Muscle of leg (tissue), 11 donors: ENCODE measurements around the gene RAPGEF1. TPM values are rescaled to one million over a fixed set of nuclear protein-coding genes. Genes with fewer than 3 reads are reported as not detected.

Source experiments
- DNase-seq: peaks from one replicate; pipeline ENCODE4 v3.0.0; 2013
- H3K27ac ChIP-seq: one replicate; pipeline ENCODE4 v1.5.1; 2013; ENCODE audit warnings: mild to moderate bottlenecking, low read length, control low read depth
- H3K27me3 ChIP-seq: one replicate; pipeline ENCODE4 v1.6.1; 2013; ENCODE audit warnings: low read length; ENCODE audit not compliant: control insufficient read depth, insufficient read depth
- H3K36me3 ChIP-seq: one replicate; pipeline ENCODE4 v1.6.1; 2013; ENCODE audit warnings: low read length; ENCODE audit not compliant: control insufficient read depth, insufficient read depth
- H3K4me1 ChIP-seq: one replicate; pipeline ENCODE4 v1.6.1; 2013; ENCODE audit warnings: low read length; ENCODE audit not compliant: control insufficient read depth, insufficient read depth
- H3K4me3 ChIP-seq: one replicate; pipeline ENCODE4 v1.5.1; 2013; ENCODE audit warnings: low read length, control low read depth
- H3K9me3 ChIP-seq: replicated peaks from 2 replicates; pipeline ENCODE4 v1.6.1; 2013; ENCODE audit warnings: low read depth, low read length; ENCODE audit not compliant: control insufficient read depth
- WGBS: methylation state at CpG from one replicate; pipeline ENCODE4 v1.1.5; 2013; ENCODE audit warnings: missing lambda C conversion rate; ENCODE audit not compliant: insufficient coverage; 5-methylcytosine and 5-hydroxymethylcytosine counted together
- polyA plus RNA-seq, 8 donors: library from polyadenylated mRNA; unstranded; fragments of 120-200 nt; gene quantifications; one replicate each; pipeline versions ENCODE4 v1.2.1 to v1.2.3, GENCODE V29; 2013; ENCODE audit warnings: inconsistent platforms in 1 of 8, low replicate concordance in 1 of 8; ENCODE audit not compliant: insufficient read length in 8 of 8, insufficient read depth in 1 of 8
- total RNA-seq: library from RNA; stranded (reverse); fragments of 120-200 nt; gene quantifications from one replicate; pipeline ENCODE4 v1.2.4, GENCODE V29; 2013

Gene RAPGEF1
- total and polyA plus RNA-seq, 9 donors = 30.2 to 95.2 (median 79.6) TPM

- Histone ChIP-seq H3K27me3 (no peaks in the 10 kb centered on the region), H3K4me1 (peaks cover 71% of the 10 kb centered on the region), H3K36me3 (peaks cover 5% of the 10 kb centered on the region), H3K9me3 (no peaks in the 10 kb centered on the region), H3K4me3 (no peak overlapping the region), H3K27ac (peak overlapping the region; percentile 70)
- DNase-seq = no peak
- 64% methylated on average over 5 of the region's 5 CpGs for WGBS
Observed at GRCh38 chr9:131731644-131732043, 8.2 kb downstream of the RAPGEF1 start.

GRCh38 chr9:131731237-131731636 is 8.6 kb downstream of the RAPGEF1 start:
- WGBS = 50% methylated on average over 4 of the region's 7 CpGs

GRCh38 chr9:131728961-131729360 is 10.9 kb downstream of the RAPGEF1 start:
- Histone ChIP-seq H3K4me3 (no peak overlapping the region), H3K36me3 (no peaks in the 10 kb centered on the region), H3K4me1 (peaks cover 46% of the 10 kb centered on the region), H3K27ac (peak overlapping the region; percentile 51), H3K27me3 (no peaks in the 10 kb centered on the region), H3K9me3 (peaks cover 2% of the 10 kb centered on the region)
- DNase-seq = no peak
- 50% methylated on average over 1 of the region's 3 CpGs for WGBS

More at GRCh38 chr9:131731237-131731636, 8.6 kb downstream of the RAPGEF1 start:
- Histone ChIP-seq H3K9me3 (no peaks in the 10 kb centered on the region), H3K27ac (peak overlapping the region; percentile 70), H3K4me1 (peaks cover 67% of the 10 kb centered on the region), H3K27me3 (no peaks in the 10 kb centered on the region), H3K4me3 (no peak overlapping the region), H3K36me3 (peaks cover 5% of the 10 kb centered on the region)
- no peak for DNase-seq

- Histone ChIP-seq H3K4me3 (no peak overlapping the region), H3K27ac (no peak overlapping the region), H3K27me3 (no peaks in the 10 kb centered on the region), H3K4me1 (peaks cover 46% of the 10 kb centered on the region), H3K36me3 (peaks cover under 1% of the 10 kb centered on the region), H3K9me3 (peaks cover 2% of the 10 kb centered on the region)
- no peak for DNase-seq
- no CpG with 5 or more reads among the region's 4 CpGs for WGBS
Observed at GRCh38 chr9:131728546-131728910, 11.3 kb downstream of the RAPGEF1 start.

GRCh38 chr9:131727795-131728545 is 11.9 kb downstream of the RAPGEF1 start:
- WGBS = no CpG with 5 or more reads among the region's 5 CpGs
- Histone ChIP-seq H3K27me3 (no peaks in the 10 kb centered on the region), H3K9me3 (peaks cover 2% of the 10 kb centered on the region), H3K27ac (no peak overlapping the region), H3K36me3 (peaks cover 3% of the 10 kb centered on the region), H3K4me3 (no peak overlapping the region), H3K4me1 (peaks cover 45% of the 10 kb centered on the region)
- DNase-seq = no peak

GRCh38 chr9:131727184-131727759 is 12.6 kb downstream of the RAPGEF1 start:
- no peaks in the 10 kb centered on the region for H3K27me3 ChIP-seq
- no peak overlapping the region for H3K4me3 ChIP-seq
- no peak for DNase-seq
- H3K9me3 ChIP-seq = peaks cover 2% of the 10 kb centered on the region
- peaks cover 45% of the 10 kb centered on the region for H3K4me1 ChIP-seq
- H3K27ac ChIP-seq = no peak overlapping the region
- 67% methylated on average over 3 of the region's 7 CpGs for WGBS
- H3K36me3 ChIP-seq = peaks cover 3% of the 10 kb centered on the region

DNA sequence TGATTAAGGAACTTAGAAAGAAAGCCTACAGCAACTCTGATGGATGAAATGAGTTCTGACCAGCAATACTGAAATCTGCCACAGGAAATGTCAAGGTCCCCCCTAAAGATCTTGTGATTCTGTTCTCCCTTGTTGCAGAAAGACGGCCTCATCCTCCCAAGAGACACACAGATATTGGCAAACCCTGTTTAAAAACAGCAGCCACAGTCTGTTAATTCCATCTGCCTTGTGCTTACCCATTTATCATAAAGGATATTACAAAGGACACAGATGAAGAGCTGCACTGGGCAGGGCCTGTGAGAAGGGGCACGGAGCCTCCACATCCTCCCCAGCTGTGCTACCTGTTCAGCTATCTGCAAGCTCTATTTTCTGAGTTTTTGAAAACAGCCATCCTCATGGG is 15.2 kb downstream of the RAPGEF1 start:
- Histone ChIP-seq H3K27ac (no peak overlapping the region), H3K9me3 (peaks cover 2% of the 10 kb centered on the region)

GRCh38 chr9:131723632-131724031 is 16.2 kb downstream of the RAPGEF1 start:
- DNase-seq = no peak
- Histone ChIP-seq H3K4me1 (peaks cover 22% of the 10 kb centered on the region), H3K27ac (no peak overlapping the region), H3K4me3 (no peak overlapping the region), H3K9me3 (peaks cover 2% of the 10 kb centered on the region), H3K36me3 (peaks cover 3% of the 10 kb centered on the region), H3K27me3 (no peaks in the 10 kb centered on the region)
- no CpG with 5 or more reads among the region's 5 CpGs for WGBS

More for the DNA sequence above, 15.2 kb downstream of the RAPGEF1 start:
- WGBS = no CpG with 5 or more reads among the region's 2 CpGs
- no peak overlapping the region for H3K4me3 ChIP-seq
- peaks cover 29% of the 10 kb centered on the region for H3K4me1 ChIP-seq
- no peaks in the 10 kb centered on the region for H3K27me3 ChIP-seq
- no peak for DNase-seq
- peaks cover 3% of the 10 kb centered on the region for H3K36me3 ChIP-seq

DNA sequence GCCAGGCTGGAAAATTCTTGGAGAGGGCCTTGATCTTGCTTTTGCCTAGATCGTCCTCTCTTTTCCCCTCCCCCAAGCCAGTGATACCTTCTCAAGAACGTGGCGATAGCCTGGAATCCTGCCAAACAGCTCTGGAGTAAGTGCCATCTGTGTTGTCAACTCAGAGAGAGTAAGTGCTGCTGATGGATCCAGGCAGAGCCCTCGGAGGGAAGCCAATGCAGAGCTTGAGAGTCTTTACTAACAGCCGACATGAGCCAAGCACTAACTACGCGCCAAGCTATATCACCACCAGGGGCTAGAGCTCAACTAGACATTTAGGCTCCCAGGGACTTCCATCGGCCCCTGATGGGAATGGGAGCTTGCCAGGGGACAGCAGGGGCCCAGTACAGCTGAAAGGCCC is 17.6 kb downstream of the RAPGEF1 start:
- H3K9me3 ChIP-seq = peaks cover 2% of the 10 kb centered on the region
- H3K36me3 ChIP-seq = peaks cover 3% of the 10 kb centered on the region
- H3K4me1 ChIP-seq = peaks cover 14% of the 10 kb centered on the region
- H3K27ac ChIP-seq = no peak overlapping the region
- DNase-seq = peak; percentile 48
- H3K27me3 ChIP-seq = no peaks in the 10 kb centered on the region
- 60% methylated on average over 6 of the region's 8 CpGs for WGBS
- H3K4me3 ChIP-seq = no peak overlapping the region

DNA sequence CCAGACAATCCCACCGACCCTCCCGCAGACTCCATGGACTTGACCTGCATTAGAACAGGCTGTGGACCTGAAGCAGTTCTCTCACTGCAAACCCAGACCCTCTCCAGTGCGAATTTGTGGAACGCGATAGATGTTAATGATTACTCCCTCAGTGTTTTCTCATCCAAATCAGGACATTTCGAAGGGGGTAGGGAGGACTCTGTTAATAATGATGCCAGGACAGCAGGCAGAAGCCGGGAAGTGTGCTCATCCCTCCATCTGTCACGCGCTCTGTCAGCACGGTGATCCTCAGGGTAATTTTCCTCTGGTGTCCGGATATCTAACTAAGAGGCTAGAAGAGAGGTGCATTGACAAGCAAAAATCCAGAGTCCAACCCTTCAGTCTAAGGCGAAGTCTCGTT is 18.8 kb downstream of the RAPGEF1 start:
- DNase-seq = no peak
- Histone ChIP-seq H3K4me1 (peaks cover 13% of the 10 kb centered on the region), H3K27ac (no peak overlapping the region), H3K9me3 (peaks cover 2% of the 10 kb centered on the region), H3K4me3 (no peak overlapping the region), H3K36me3 (peaks cover 3% of the 10 kb centered on the region), H3K27me3 (no peaks in the 10 kb centered on the region)
- WGBS = 88% methylated on average over 9 of the region's 13 CpGs
